Activated T-helper 2 cell treated with anti-CD3 and anti-CD28 coated beads, Interferon-gamma antibody, Interleukin-2, Interleukin-4, amounts not matched to agents 10 μg/mL and 5 μg/mL and 100 μg/mL, durations not matched to agents 14 hours and 24 hours and 36 hours (primary cell): Measurements from ENCODE around the gene SHB. TPM values are rescaled to one million over a fixed set of nuclear protein-coding genes. Genes with fewer than 3 reads are reported as not detected.

Experiments used
- DNase-seq: peaks from one replicate; pipeline ENCODE4 v3.0.0; 2021; ENCODE audit warnings: low spot score
- H3K27ac Mint-ChIP-seq: one replicate; pipeline ENCODE4 v1.8.0; 2021; ENCODE audit warnings: mixed read lengths
- H3K27me3 Mint-ChIP-seq: one replicate; pipeline ENCODE4 v1.8.0; 2021; ENCODE audit warnings: low read depth, mixed read lengths
- H3K36me3 Mint-ChIP-seq: one replicate; pipeline ENCODE4 v1.8.0; 2021; ENCODE audit warnings: low read depth, mixed read lengths
- H3K4me1 Mint-ChIP-seq: one replicate; pipeline ENCODE4 v1.8.0; 2021; ENCODE audit warnings: low read depth, mixed read lengths
- H3K4me3 Mint-ChIP-seq: one replicate; pipeline ENCODE4 v1.8.0; 2021; ENCODE audit warnings: low read depth, mild to moderate bottlenecking, moderate library complexity, mixed read lengths
- H3K9me3 Mint-ChIP-seq: one replicate; pipeline ENCODE4 v1.8.0; 2021; ENCODE audit warnings: mixed read lengths
- intact Hi-C: fragments of 100-400 bp; cut with micrococcal nuclease; formaldehyde crosslinking; loops from one replicate; pipeline ENCODE4 v1.15.1; 2023
- total RNA-seq: library from RNA; stranded (reverse); gene quantifications from 2 replicates; pipeline ENCODE4 v1.2.3, GENCODE V29; 2022

SHB gene, protein sequence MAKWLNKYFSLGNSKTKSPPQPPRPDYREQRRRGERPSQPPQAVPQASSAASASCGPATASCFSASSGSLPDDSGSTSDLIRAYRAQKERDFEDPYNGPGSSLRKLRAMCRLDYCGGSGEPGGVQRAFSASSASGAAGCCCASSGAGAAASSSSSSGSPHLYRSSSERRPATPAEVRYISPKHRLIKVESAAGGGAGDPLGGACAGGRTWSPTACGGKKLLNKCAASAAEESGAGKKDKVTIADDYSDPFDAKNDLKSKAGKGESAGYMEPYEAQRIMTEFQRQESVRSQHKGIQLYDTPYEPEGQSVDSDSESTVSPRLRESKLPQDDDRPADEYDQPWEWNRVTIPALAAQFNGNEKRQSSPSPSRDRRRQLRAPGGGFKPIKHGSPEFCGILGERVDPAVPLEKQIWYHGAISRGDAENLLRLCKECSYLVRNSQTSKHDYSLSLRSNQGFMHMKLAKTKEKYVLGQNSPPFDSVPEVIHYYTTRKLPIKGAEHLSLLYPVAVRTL
- total RNA-seq, result 1.7 and 1.9 TPM in 2 replicates

DNA sequence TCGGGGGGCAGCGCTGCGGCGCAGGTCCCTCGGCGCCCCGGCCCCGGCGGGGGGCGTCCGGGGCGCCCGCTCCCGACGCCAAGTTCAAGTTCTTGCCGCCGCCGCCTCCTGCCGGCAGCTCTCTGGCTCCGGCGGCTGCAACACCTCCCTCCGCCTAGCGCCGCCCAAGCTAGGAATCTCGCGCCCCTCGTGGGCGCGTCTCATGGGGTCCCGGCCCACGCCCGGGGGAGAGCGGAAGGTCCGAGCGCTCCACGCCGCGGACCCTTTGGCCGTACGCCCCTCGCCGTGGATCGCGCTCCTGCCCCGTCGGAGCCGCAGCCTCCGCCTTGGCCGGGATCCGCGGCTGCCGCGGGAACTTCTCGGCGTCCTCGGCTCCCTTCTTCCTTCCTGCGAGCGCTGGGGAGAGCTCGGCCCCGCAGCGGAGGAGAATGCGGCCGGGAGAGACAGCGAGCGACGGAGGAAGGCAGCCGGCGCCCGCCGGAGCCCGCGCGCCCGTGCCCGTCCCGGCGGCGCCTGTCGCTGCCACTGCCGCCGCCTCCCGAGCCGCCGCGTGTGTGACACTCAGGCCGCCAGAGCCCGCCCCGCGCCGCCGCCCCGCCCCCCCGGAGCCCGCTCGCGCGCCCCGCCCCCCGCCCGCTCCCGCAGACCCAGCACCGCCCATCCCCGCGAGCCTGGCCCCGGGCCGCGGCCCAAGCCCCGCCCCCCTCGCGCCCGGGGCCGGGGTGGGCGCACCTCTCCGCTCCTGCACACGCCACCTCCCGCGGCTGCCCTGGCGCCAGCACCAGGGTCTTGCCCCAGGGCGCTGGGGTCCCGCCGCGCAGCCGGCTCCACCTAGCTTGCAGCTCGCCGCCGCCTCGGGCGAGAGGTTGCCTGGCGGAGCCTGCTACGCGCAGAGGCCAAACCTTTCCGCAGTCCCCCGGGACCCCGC lies at the start of gene SHB:
Gene SHB, minus strand, starts transcription at position 527 of the 928 bp plus-strand sequence. CDS start 582 bp downstream, outside the sequence.
- intact Hi-C loops, result loop anchor here (1.0 to 10.0 kb wide), 5 partner anchors 64 to 326 kb away; partner anchors contain the start of genes ALDH1B1, SLC25A51 and TRMT10B

DNA sequence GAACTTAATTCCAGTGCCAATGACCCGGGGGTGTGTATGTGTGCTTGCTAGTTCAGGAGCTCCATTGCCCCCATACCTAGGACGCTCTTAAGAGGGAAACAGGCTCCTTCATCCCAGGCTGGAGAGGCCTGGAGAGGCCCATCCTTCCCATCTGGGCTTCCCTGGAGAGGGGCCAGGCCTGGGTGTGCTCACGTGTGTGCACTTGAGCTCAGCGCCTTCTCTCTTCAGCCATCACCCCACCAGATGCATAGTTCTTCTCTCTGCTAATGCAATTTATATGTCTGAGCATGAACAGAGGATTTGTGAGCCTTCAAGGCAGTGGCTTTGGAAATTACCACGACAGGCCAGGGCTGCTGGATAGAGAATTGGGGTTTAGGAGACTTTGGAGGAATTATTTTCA lies 48.6 kb upstream of the SHB start:
- H3K36me3 Mint-ChIP-seq, result no peaks in the 10 kb centered on the region
- no peaks in the 10 kb centered on the region for H3K4me1 Mint-ChIP-seq
- DNase-seq, result no peak
- peaks cover 2% of the 10 kb centered on the region for H3K27me3 Mint-ChIP-seq
- intact Hi-C loops, result no loop called here
- no peak overlapping the region for H3K4me3 Mint-ChIP-seq
- no peak overlapping the region for H3K27ac Mint-ChIP-seq
- H3K9me3 Mint-ChIP-seq, result no peaks in the 10 kb centered on the region

More for the DNA sequence above, at the start of gene SHB:
- peak; percentile 68 for DNase-seq
- peaks cover 34% of the 10 kb centered on the region for H3K27me3 Mint-ChIP-seq
- H3K27ac Mint-ChIP-seq, result no peak within 1 kb of the TSS
- no peaks in the 10 kb centered on the region for H3K36me3 Mint-ChIP-seq
- H3K4me3 Mint-ChIP-seq, result peak within 1 kb of the TSS; percentile 64
- H3K4me1 Mint-ChIP-seq, result peaks cover 25% of the 10 kb centered on the region
- no peaks in the 10 kb centered on the region for H3K9me3 Mint-ChIP-seq

DNA sequence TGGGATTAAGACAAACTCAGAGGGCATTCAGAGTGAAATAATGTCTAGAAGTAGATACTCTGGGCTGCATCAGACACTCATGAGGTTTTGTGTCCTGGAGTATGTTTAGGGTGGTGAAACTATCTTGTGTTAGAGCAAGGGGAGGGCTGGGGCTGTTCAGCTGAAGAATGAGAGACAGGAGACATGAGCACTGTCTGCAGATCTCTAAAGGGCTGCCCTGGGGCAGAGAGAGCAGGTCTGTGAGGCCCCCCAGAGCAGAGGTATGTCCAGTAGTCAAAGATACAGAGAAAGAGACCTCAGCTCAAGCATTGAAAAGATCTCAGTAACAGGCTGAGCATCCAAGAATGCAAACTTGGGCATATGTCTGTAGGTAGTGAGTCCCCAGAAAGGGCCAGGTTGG lies 45.9 kb upstream of the SHB start:
- H3K27ac Mint-ChIP-seq, result no peak overlapping the region
- H3K27me3 Mint-ChIP-seq, result peaks cover 2% of the 10 kb centered on the region
- H3K4me3 Mint-ChIP-seq, result no peak overlapping the region
- no peak for DNase-seq
- intact Hi-C loops, result no loop called here
- H3K36me3 Mint-ChIP-seq, result no peaks in the 10 kb centered on the region
- no peaks in the 10 kb centered on the region for H3K4me1 Mint-ChIP-seq
- H3K9me3 Mint-ChIP-seq, result no peaks in the 10 kb centered on the region

DNA sequence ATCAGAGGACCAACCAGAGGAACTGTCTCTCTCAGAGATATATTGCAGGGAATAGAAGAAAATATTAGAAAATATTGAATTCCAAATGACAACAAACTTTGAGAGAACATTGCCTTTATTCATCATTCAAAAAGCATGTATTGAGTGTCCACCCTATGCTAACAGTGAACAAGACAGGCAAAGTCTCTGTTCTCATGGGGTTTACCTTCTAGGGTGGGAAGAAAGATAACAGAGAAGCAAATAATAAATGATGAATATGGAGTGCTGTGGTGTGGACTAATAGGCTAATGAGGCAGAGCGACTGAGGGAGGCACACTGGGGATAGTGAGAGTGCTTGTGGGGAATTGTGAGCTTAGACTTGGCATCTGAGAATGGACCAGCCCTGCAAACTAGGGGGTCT lies 43.4 kb upstream of the SHB start:
- Mint-ChIP-seq H3K36me3 (no peaks in the 10 kb centered on the region), H3K9me3 (no peaks in the 10 kb centered on the region), H3K27me3 (peaks cover 3% of the 10 kb centered on the region), H3K4me1 (no peaks in the 10 kb centered on the region), H3K4me3 (no peak overlapping the region), H3K27ac (no peak overlapping the region)
- intact Hi-C loops, result no loop called here
- DNase-seq, result no peak

DNA sequence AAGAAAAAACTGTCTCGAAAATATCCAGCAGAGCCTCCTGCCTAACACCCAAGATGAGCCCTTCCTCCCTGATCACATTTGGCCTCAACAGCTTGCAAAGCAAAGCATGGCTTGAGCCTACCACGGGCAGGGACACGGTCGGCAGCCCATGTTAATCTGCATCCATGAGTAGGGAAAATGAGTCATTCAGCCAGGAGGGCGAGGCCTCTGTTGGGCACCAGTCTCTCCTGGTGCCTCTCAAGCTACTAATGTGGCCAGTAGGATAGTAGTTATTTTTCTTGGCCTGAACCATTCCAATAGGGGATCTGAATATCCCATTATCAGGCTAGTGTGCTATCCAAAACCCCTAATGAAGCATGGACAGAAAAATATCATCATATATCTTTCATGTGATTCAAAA lies 43.0 kb upstream of the SHB start:
- H3K4me1 Mint-ChIP-seq, result no peaks in the 10 kb centered on the region

DNA sequence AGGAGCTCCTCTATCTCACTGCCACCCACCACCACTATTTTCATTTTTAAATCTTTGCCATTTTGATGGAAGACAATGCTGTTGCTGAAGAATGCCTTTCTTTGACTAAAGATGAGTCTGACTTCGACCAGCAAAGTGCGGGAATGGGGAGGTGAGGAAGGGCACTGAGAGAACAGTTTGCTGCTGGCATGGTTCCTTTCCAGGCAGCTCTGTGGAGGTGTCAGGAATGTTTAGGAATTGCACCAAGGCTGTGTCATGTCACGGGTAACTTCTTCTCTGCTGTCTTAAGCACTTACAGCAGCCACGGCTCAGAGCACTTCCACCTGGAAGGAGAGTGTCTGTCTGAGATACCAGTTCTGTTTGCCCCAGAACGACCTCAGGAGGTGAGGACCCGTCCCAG lies 41.4 kb upstream of the SHB start:
- no peaks in the 10 kb centered on the region for H3K9me3 Mint-ChIP-seq
- H3K27ac Mint-ChIP-seq, result no peak overlapping the region
- intact Hi-C loops, result no loop called here
- H3K4me3 Mint-ChIP-seq, result no peak overlapping the region
- H3K4me1 Mint-ChIP-seq, result no peaks in the 10 kb centered on the region
- no peak for DNase-seq
- no peaks in the 10 kb centered on the region for H3K36me3 Mint-ChIP-seq
- peaks cover 3% of the 10 kb centered on the region for H3K27me3 Mint-ChIP-seq

More for the DNA sequence above, 43.0 kb upstream of the SHB start:
- peaks cover 3% of the 10 kb centered on the region for H3K27me3 Mint-ChIP-seq
- intact Hi-C loops, result no loop called here
- no peak overlapping the region for H3K4me3 Mint-ChIP-seq
- no peak for DNase-seq
- no peaks in the 10 kb centered on the region for H3K36me3 Mint-ChIP-seq
- H3K27ac Mint-ChIP-seq, result no peak overlapping the region
- H3K9me3 Mint-ChIP-seq, result no peaks in the 10 kb centered on the region

DNA sequence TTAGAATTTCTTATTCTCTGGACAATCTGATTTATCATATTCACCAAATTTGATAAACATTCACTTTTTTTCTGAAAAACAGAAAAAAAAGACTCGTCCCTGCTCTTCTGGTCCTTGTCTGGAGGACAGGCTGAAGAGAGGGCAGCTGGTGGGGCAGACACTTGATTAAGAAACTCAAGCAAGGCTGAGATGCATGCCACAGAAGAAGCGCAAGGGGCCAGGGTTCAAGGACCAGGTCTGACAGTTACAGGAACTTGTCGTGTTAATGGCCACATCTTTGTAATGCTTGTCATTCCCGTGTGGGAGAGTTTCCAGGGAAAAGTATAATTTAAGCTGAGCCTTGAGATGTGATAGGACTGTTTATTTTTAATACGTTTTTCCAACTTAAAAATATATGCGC lies 40.6 kb upstream of the SHB start:
- Mint-ChIP-seq H3K9me3 (no peaks in the 10 kb centered on the region), H3K36me3 (no peaks in the 10 kb centered on the region), H3K4me3 (no peak overlapping the region), H3K27me3 (peaks cover 3% of the 10 kb centered on the region), H3K4me1 (no peaks in the 10 kb centered on the region), H3K27ac (no peak overlapping the region)
- intact Hi-C loops, result no loop called here
- no peak for DNase-seq

DNA sequence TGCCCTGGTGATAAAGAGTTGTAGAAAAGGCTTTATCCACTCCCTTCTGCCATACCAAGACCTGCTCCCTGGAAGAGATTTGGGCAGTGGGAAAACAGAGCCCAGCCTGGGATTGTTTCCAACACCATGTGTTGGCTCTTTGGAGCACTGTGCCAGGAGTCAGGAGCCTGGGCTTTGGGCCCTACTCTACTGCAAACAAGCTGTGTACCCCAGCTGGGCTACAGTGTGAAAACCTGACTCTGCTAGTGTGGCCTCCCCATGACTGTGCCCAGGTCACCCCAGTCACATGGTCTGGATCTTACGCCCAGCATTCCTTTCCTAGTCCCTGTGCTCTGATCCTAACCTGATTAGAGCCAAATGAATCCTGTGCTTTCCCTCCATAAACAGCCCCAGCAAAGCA lies 39.3 kb upstream of the SHB start:
- no peaks in the 10 kb centered on the region for H3K4me1 Mint-ChIP-seq
- no peak overlapping the region for H3K27ac Mint-ChIP-seq
- peaks cover 6% of the 10 kb centered on the region for H3K27me3 Mint-ChIP-seq
- no peak overlapping the region for H3K4me3 Mint-ChIP-seq
- no peaks in the 10 kb centered on the region for H3K36me3 Mint-ChIP-seq
- DNase-seq, result no peak
- intact Hi-C loops, result no loop called here
- no peaks in the 10 kb centered on the region for H3K9me3 Mint-ChIP-seq

DNA sequence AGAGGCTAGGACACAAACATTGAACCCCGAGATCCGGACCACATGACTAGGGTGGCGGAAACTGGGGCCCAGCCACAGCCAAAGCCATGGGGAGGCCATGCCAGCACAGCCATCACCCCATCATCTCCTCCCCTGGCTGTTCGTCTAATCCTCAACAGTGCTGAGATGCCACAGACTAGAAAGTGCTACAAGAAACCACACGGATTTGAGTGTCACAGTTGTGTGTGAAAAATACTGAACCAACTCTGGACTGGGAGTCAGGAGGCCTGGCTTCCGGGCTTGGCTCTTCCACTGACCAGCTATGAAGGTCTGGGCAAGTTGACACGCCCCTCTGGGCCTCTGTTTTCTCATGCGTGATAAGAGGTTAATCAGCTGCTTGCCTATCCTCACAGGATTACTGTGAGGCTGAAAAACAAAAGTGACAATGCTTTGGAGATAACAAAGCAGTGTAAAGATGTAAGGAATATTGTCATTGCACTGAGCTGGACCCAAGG lies 38.8 kb upstream of the SHB start:
- no peak overlapping the region for H3K4me3 Mint-ChIP-seq
- no peaks in the 10 kb centered on the region for H3K36me3 Mint-ChIP-seq
- intact Hi-C loops, result no loop called here
- no peak for DNase-seq
- peaks cover 8% of the 10 kb centered on the region for H3K27me3 Mint-ChIP-seq
- H3K27ac Mint-ChIP-seq, result no peak overlapping the region
- H3K4me1 Mint-ChIP-seq, result no peaks in the 10 kb centered on the region
- H3K9me3 Mint-ChIP-seq, result no peaks in the 10 kb centered on the region

DNA sequence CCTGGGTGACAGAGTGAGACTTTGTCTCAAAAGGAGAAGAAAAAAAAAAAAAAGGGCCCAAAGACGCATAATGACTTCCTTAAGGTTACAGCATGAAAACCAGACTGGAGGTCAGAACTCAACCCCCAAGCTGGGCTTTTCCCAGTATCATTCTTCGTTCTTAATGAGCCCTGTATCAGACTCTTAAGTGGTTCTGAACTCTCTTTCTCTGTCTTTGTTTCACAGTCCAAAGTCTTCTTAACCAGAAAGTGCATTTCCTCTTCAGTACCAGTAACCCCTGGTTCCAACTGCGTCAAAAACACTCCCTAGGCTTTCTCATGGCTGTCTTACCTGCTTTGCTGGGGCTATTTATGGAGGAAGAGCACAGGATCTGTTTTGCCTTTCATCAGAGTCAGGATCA lies 38.4 kb upstream of the SHB start:
- no peak for DNase-seq
- Mint-ChIP-seq H3K27me3 (peaks cover 8% of the 10 kb centered on the region), H3K4me1 (no peaks in the 10 kb centered on the region), H3K9me3 (no peaks in the 10 kb centered on the region), H3K4me3 (no peak overlapping the region), H3K36me3 (no peaks in the 10 kb centered on the region), H3K27ac (no peak overlapping the region)
- intact Hi-C loops, result no loop called here

DNA sequence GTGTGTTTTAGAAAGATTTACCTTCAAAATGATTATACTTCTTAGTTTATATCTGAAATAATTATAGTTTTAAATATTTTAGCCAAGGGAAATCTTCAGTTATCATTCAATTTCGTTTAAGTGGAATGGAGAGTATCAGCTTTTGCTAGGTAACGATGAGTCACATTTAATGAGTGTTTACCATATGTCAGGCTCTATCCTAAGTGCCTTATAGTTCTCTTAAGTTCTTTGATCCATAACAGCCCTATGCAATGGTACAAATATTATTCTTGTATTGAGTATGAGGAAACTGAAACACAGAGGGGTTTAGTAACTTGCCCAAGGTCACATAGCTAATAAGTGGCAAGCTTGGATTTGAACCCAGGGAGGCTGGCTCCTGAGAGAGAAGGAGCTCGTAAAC lies 37.5 kb upstream of the SHB start:
- Mint-ChIP-seq H3K36me3 (no peaks in the 10 kb centered on the region), H3K9me3 (no peaks in the 10 kb centered on the region), H3K4me1 (no peaks in the 10 kb centered on the region), H3K27ac (no peak overlapping the region), H3K27me3 (peaks cover 8% of the 10 kb centered on the region), H3K4me3 (no peak overlapping the region)
- intact Hi-C loops, result no loop called here
- no peak for DNase-seq

DNA sequence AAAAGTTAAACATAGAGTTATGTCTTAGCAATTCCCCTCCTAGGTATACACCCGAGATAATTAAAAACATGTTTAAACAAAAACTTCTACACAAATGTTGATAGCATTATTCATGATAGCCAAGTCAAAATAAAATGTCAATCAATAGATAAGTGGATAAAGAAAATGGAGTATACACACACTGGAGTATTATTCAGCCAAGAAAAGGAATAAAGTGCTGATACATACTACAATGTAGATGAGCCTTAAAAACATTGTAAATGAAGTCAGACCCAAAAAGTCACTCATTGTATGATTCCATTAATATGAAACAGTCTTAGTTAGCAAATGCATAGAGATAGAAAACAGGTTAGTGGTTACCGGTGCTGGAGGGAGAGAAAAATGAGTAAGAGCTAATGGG lies 34.3 kb upstream of the SHB start:
- no peak for DNase-seq
- intact Hi-C loops, result no loop called here
- H3K9me3 Mint-ChIP-seq, result no peaks in the 10 kb centered on the region
- no peaks in the 10 kb centered on the region for H3K36me3 Mint-ChIP-seq
- H3K4me1 Mint-ChIP-seq, result no peaks in the 10 kb centered on the region
- H3K4me3 Mint-ChIP-seq, result no peak overlapping the region
- no peak overlapping the region for H3K27ac Mint-ChIP-seq
- peaks cover 21% of the 10 kb centered on the region for H3K27me3 Mint-ChIP-seq
